SKM-1 (cell line): ENCODE data around the gene NEU1.
"Not testable (repeated sequence)": the region's sequence is repeated elsewhere in the genome, so short reads cannot be mapped to it uniquely, and the experiment has no call there.

Source experiments
- DNase-seq: peaks from one replicate; lab custom pipeline; 2025; ENCODE audit not compliant: unreplicated experiment; lab: John Stamatoyannopoulos, UW

NEU1 gene

DNA sequence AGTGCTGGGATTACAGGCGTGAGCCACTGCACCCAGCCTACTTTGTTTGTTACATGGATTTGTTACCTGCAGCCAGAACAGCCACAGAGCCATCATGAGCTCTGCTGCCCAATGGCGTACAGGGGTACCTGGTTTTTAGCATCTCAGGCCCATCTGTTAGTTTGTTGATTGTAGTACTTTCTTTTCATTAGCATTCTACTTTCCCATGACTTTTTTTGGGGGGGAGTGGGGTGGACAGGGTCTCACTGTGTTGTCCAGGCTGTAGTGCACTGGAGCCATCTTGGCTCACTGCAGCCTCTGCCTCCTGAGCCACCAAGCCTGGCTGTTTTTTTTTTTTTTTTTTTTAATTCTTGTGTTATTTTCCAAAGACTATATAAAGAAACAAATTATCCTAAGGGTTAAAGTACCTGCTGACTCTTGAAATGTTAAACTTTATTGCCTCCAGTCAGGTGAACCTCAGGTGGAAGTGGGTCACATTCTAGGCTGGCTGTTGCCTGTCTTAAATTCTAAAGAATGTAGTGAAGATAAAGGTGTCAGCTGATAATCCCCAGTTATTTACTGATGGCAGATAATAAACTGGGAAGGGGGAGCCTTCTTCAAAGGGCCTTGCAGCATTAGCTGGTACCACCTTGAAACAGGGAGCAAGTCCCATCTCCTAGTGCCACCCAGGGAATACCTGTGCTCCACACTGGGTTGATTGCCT, 15.2 kb downstream of the NEU1 start:
- no peak for DNase-seq

DNA sequence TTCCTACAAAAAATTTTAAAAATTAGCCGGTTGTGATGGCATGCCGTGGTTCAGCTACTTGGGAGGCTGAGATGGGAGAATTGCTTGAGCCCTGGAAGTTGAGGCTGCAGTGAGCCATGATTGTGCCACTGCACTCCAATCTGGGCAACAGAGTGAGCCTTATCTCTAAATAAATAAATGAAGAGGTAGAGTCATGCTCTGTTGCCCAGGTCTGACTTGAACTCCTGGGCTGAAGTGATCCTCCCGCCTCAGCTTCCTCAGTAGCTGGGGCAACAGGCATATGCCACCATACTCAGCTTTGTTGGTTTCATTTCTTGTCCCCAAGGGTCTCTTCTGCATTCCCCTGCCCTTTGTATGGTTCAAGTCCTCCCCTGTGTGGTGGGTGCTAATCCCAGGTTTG, 18.1 kb downstream of the NEU1 start:
- DNase-seq: no peak

DNA sequence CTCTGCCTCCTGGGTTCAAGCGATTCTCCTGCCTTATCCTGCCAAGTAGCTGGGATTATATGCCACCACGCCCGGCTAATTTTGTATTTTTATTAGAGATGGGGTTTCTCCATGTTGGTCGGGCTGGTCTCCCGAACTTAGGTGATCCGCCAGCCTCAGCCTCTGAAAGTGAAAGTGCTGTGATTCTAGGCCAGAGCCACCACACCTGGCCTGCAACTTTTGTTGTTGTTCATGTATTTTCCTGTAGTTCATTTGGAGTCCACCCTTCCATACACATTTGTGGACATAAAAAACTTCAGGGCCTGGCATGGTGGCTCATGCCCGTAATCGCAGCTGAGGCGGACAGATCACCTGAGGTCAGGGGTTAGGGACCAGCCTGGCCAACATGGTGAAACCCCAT, 20.6 kb downstream of the NEU1 start:
- DNase-seq: no peak

DNA sequence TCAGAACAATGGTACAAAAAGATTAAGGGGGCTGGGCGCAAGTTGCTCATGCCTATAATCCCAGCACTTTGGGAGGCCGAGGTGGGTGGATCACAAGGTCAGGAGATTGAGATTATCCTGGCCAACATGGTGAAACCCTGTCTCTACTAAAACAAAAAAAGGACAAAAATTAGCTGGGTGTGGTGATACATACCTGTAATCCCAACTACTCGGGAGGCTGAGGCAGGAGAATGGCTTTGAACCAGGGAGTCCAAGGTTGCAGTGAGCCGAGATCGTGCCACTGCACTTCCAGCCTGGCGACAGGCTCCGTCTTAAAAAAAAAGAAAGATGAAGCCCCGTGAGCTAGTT, 22.9 kb downstream of the NEU1 start:
- DNase-seq: not testable (repeated sequence)

DNA sequence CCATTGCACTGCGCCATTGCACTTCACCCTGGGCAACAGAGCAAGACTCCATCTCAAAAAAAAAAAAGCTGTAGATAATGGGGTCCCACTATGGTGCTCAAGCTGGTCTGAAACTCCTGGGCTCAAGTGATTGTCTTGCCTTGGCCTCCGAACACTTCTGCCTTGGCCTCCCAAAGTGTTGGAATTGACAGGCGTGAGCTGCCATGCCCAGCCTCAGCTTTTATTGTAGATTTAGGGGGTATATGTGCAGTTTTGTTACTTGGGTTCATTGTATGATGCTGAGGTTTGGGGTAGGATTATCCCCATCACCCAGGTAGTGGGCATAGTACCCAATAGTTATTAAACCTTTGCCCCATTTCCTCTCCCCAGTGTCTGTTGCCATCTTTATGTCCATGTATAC, 23.7 kb downstream of the NEU1 start:
- no peak for DNase-seq

DNA sequence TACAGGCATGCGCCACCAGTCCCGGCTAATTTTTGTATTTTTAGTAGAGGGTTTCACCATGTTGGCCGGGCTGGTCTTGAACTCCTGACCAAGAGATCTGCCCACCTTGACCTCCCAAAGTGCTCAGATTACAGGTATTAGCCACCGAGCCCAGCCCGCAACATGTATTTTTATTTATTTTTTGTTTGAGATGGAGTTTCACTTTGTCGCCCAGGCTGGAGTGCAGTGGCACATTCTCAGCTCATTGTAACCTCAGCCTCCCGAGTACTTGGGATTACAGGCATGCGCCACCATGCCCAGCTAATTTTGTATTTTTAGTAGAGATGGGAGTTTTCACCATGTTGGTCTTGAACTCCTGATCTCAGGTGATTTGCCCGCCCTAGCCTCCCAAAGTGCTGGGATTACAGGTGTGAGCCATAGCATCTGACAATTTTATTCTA, 24.5 kb downstream of the NEU1 start:
- not testable (repeated sequence) for DNase-seq

DNA sequence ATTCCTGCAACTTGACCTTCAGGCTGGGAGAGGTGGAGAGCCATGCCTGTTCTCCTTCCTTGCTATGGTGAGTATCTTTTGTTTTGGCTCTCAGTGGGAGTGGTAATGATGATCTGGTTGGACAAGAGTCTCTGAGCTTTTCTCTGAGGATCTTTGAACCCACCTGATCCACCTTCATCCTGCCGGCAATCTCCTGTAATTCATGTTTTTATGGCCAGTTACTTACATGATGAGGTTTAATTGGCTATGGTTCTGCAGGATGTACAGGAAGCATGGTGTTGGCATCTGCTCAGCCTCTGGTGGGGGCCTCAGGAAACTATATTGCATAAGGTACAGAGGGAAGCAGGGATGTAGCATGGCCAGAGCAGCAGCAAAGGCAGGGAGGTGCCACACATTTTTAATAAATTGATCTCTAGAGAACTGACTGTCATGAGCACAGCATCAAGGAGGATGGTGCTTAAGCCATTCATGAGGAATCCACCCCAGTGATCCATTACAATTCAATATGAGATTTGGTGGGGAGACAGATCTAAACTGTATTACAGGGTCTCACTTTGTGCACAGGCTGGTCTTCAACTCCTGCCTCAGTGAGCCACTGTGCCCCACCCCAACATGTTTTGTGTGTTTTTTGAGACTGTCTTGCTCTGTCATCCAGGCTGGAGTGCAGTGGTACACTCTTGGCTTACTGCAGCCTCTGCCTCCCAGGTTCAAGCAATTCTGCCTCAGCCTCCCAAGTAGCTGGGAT, 25.1 kb downstream of the NEU1 start:
- DNase-seq: no peak

DNA sequence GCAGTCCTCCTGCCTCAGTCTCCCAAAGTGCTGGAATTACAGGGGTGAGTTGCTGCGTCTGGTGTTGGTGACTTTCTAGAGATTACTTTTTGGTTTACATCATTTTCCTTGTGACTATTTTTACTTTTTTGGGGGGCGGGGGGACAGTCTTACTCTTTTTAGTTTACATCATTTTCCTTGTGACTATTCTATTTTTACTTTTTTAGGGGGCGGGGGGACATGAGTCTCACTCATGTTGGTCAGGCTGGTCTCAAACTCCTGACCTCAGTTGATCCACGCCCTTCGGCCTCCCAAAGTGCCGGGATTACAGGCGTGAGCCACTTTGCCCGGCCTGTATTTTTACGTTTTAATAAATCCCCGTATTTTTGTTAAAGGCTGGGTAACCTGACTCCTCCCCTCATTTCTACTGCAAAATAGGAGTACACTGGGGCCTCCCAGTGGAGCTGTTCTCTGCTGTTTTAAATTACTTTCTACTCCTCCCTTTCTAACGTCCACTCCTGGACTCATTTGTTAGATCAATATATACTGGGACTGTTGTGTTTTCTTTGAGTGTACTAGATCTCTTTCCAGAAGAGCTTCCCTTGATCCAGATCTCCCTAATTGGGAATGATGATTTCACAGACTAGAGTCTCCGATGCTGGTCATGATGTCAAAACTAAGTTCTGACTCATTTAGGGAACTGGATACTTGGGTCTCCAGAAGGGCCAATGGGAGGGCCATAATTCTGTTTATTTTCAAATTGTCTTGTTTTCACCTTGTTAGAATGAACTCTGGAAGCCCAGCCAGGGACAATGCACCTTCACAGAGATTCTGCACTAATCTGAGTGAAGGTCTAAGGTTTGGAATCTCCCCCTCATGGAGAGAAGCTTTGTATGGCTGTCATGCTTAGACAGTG, 25.9 kb downstream of the NEU1 start:
- no peak for DNase-seq

DNA sequence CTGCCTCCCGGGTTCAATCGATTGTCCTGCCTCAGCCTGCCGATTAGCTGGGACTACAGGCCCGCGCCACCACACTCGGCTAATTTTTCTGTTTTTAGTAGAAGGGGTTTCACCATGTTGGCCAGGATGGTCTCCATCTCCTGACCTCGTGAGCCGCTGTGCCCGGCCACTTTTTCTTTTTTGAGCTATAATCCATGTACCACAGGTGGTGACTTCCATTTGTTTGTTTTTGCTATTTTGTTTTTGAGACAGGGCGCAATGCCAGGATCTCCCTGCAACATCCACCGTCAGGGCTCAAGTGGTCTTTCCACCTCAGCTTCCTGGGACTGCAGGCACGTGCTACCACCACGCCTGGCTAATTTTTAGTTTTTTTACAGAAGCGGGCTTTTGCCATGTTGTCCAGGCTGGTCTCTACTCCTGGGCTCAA, 26.6 kb downstream of the NEU1 start:
- no peak for DNase-seq

DNA sequence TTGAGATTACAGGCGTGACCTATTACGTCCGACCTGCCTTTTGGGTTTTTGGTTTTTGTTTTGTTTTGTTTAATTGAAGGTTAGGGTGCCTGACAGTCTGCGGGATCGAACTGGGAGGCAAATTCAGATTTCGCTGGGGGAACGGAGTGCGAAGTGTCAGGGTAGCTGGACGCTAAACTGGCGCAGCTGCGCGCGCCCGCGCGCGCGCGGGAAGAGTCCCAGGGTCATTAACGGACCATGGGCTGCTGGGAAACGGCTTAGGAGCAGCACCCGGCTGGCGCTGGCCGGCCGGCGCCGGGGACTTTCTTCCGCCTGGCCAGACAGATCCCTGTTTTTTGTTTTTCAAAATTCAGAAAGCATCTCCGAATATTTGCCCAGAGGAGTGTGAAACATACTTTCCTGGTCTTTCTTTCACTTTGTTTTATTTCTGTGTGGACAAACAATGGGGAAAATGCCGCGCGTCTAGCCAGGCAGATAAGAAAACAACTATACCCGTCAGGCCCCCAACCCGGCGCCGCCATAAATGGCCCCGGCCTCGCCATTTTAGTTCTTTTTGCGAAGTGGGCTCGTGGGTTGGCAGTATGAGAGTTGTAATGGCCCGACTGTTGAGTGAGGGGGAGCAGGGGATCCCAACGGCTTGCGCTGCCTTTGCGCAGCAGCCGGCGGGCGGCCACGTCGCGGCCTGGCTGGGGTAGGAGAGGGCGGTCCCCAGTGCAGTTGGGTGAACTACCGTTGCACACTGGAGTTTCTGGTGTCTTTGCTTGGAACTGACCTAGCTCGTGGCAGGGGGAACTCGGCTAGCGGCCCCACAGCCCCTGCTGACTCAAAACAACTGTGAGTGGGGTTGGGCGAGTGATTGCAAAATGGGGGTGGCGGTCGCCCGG, 28.0 kb downstream of the NEU1 start:
- peak; percentile 85 for DNase-seq

DNA sequence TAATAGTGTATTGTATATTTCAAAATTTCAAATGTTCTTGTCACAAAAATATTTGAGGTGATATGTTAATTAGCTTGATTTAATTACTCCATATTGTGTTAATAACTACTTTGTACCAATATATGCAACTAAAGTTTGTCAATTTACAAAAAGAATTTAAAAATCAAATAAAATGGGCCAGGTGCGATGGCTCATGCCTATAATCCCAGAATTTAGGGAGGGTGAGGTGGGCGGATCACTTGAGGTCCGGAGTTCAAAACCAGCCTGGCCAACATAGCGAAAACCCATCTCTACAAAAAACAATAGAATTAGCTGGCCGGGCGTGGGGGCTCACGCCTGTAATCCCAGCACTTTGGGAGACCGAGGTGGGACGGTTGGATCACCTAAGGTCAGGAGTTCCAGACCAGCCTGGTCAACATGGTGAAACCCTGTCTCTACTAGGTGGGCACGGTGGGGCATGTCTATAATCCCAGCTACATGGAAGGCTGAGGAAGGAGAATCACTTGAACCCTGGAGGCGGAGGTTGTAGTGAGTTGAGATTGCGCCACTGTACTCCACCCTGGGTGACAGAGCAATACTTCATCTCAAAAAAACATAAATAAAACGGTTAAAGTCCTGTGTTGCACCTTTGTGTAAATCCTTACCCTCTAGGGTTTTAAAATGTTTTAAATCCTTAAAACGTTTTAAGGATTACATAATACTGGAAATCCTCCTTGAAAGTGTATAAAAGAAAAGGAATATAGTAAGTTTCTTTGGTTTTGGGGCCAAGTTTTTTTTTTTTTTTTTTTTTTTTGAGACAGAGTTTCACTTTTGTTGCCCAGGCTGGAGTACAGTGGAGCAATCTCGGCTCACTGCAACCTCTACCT, 31.0 kb downstream of the NEU1 start:
- DNase-seq: no peak

DNA sequence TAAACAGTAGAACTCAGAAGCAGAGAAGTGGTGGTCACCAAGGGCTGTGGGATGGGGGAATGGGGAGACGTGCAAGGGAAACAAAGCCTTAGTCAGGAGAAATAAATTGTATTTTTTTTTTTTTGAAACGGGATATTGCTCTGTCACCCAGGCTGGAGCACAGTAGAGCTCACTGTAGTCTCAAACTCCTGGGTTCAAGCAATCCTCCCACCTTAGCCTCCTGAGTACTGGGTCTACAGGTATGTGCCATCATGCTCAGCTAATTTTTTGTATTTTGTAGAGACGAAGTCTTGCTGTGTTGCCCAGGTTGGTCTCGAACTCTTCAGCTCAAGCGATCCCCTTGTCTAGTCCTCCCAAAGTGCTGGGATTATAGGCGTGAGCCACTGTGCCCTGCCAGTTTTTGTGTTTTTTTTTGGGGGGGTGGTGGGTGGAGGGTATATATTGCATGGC, 31.7 kb downstream of the NEU1 start:
- no peak for DNase-seq

DNA sequence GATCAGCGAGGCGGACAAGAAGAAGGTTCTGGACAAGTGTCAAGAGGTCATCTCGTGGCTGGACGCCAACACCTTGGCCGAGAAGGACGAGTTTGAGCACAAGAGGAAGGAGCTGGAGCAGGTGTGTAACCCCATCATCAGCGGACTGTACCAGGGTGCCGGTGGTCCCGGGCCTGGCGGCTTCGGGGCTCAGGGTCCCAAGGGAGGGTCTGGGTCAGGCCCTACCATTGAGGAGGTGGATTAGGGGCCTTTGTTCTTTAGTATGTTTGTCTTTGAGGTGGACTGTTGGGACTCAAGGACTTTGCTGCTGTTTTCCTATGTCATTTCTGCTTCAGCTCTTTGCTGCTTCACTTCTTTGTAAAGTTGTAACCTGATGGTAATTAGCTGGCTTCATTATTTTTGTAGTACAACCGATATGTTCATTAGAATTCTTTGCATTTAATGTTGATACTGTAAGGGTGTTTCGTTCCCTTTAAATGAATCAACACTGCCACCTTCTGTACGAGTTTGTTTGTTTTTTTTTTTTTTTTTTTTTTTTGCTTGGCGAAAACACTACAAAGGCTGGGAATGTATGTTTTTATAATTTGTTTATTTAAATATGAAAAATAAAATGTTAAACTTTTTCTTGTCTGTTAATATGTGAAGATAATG, 32.9 kb downstream of the NEU1 start:
- DNase-seq: peak; percentile 40

DNA sequence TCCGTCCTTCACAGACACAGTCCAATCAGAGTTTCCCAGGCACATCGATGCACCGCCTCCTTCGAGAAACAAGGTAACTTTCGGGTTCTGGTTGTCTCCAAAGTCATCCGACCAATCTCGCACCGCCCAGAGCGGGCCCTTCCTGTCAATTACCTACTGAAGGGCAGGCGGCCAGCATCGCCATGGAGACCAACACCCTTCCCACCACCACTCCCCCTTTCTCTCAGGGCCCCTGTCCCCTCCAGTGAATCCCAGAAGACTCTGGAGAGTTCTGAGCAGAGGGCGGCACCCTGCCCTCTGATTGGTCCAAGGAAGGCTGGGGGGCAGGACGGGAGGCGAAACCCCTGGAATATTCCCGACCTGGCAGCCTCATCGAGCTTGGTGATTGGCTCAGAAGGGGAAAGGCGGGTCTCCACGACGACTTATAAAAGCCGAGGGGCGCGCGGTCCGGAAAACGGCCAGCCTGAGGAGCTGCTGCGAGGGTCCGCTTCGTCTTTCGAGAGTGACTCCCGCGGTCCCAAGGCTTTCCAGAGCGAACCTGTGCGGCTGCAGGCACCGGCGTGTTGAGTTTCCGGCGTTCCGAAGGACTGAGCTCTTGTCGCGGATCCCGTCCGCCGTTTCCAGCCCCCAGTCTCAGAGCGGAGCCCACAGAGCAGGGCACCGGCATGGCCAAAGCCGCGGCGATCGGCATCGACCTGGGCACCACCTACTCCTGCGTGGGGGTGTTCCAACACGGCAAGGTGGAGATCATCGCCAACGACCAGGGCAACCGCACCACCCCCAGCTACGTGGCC, 35.1 kb downstream of the NEU1 start, which contains the start of gene HSPA1B:
Gene HSPA1B (plus strand): TSS at position 453 of the 794 bp plus-strand sequence. CDS start 213 bp downstream, at position 666.
- peak; percentile 99 for DNase-seq

DNA sequence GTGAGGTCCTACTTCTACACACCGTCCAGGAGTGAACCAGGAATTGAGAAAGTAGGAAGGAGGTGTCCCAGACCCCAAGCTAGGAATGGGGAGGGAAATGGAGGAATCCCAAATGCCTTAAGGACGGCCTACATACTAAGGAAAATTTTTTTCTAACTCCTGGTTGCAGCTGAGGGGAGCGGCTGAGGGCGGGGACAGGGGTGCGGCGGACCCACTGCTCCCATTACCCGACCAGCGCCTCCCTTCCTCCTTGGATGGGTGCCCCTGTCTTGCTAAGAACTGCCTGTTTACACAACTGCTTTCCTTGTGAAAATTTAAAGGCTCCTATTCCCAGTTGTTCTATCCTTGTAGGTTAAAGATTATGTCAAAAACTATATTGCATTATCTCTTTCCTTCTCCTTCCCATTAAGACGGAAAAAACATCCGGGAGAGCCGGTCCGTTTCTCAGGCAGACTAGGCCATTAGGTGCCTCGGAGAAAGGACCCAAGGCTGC, 35.8 kb downstream of the NEU1 start:
- DNase-seq: peak; percentile 77

DNA sequence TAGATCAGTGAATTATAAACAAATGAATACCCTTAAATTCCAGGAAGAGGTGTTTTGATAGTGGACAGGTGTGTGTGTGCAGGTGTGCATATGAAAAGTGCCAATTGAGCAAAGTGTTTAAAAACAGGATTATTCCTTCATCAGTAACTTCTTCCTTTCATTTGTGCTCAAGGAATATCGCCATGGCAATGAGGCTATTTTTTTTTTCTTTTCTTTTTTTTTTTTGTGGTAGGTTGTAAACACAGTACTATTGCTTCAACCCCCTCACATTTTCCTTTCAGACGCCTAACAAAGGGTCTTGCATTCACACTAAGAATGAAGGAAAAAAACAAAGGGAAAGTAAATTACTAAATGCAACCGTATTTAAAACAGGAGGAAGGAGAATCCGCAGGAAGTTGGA, 37.1 kb downstream of the NEU1 start:
- no peak for DNase-seq

DNA sequence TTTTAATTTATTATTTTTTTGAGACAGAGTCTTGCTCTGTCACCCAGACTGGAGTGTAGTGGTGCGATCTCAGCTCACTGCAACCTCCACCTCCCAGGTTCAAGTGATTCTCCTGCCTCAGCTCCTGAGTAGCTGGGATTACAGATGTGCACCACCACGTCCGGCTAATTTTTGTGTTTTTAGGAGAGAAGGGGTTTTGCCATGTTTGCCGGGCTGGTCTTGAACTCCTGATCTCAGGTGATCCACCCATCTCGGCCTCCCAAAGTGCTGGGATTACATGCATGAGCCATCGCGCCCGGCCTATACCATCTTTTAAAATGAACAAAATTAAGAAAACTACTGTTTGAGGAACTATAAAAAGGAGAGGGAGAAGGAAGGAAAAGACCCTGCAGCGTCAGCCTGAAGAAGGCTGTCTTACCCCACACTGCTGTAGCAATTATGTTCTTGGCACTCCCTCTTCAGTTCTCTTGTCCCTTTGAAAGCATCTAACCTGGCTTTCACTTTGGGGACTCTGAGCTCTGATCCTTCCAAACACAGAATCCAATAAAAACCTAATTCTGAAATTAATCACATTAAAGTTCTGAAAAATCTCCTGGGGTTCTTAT, 38.9 kb downstream of the NEU1 start:
- DNase-seq: not testable (repeated sequence)
